Measurements from ENCODE around the gene MED8.

The MED8 gene

GRCh38 chr1:43360616-43361015 is 29.0 kb downstream of the MED8 start:
- TF ChIP-seq EZH2 (IDR thresholded peaks at IDR 0.05; ENCODE audit: borderline replicate concordance, low read length) = no peak
- TF ChIP-seq, protein P1, sequence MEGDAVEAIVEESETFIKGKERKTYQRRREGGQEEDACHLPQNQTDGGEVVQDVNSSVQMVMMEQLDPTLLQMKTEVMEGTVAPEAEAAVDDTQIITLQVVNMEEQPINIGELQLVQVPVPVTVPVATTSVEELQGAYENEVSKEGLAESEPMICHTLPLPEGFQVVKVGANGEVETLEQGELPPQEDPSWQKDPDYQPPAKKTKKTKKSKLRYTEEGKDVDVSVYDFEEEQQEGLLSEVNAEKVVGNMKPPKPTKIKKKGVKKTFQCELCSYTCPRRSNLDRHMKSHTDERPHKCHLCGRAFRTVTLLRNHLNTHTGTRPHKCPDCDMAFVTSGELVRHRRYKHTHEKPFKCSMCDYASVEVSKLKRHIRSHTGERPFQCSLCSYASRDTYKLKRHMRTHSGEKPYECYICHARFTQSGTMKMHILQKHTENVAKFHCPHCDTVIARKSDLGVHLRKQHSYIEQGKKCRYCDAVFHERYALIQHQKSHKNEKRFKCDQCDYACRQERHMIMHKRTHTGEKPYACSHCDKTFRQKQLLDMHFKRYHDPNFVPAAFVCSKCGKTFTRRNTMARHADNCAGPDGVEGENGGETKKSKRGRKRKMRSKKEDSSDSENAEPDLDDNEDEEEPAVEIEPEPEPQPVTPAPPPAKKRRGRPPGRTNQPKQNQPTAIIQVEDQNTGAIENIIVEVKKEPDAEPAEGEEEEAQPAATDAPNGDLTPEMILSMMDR (IDR thresholded peaks at IDR 0.05; ENCODE audit: low read length) = no peak
- Histone ChIP-seq H3K27me3 (ENCODE audit: insufficient read depth, low read length) (no peaks in the 10 kb centered on the region), H3K27ac (ENCODE audit: low read depth, low read length, poor library complexity, severe bottlenecking) (peak overlapping the region; percentile 71), H3K9ac (ENCODE audit: low read length) (peak overlapping the region; percentile 90; the same call in 1 of the 2 replicates), H3F3A (ENCODE audit: insufficient read depth, low read length) (peaks cover 4% of the 10 kb centered on the region; the same call in 1 of the 2 replicates), H3K9me2 (ENCODE audit: low read depth, low read length) (no peaks in the 10 kb centered on the region), H3K4me3 (ENCODE audit: low read depth, low read length, poor library complexity, severe bottlenecking) (peak overlapping the region; percentile 84), H4K20me1 (ENCODE audit: insufficient read depth, low read length) (no peaks in the 10 kb centered on the region), H2AFZ (ENCODE audit: low read length) (no peak overlapping the region), H3K79me2 (ENCODE audit: insufficient read depth, low read length) (peaks cover 9% of the 10 kb centered on the region), H3K36me3 (ENCODE audit: insufficient read depth, low read length) (peaks cover 66% of the 10 kb centered on the region), H3K4me1 (ENCODE audit: insufficient read depth, low read length, severe bottlenecking) (peaks cover 32% of the 10 kb centered on the region), H3K4me2 (ENCODE audit: low read length) (peak overlapping the region; percentile 91), H3K9me3 (ENCODE audit: low read length) (no peaks in the 10 kb centered on the region)

DNA sequence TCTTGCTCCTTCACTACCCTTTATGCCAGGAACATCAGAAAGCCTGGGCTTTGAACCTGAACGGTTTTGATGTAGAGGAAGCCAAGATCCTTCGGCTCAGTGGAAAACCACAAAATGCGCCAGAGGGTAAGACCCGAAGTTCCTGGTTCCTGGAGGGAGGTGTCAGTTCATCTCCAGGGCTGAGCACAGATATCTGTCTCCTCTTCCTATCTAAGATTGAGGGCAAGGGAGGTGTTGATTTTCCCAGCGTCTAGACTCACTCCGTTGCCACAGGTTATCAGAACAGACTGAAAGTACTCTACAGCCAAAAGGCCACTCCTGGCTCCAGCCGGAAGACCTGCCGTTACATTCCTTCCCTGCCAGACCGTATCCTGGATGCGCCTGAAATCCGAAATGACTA is 29.9 kb downstream of the MED8 start:
- Histone ChIP-seq H3F3A (ENCODE audit: insufficient read depth, low read length) (peaks cover 4% of the 10 kb centered on the region; the same call in 1 of the 2 replicates), H3K27ac (ENCODE audit: low read depth, low read length, poor library complexity, severe bottlenecking) (peak overlapping the region; percentile 71)

GRCh38 chr1:43358746-43359693 is 30.6 kb downstream of the MED8 start, which contains the start of gene CDC20:
Gene CDC20, plus strand, starts transcription at chr1:43358981. Its CDS starts 235 bp downstream, at chr1:43359216.
- Histone ChIP-seq H3K9ac (ENCODE audit: low read length) (peak within 1 kb of the TSS; percentile 90), H3K4me1 (ENCODE audit: insufficient read depth, low read length, severe bottlenecking) (peaks cover 31% of the 10 kb centered on the region), H3K4me2 (ENCODE audit: low read length) (peak within 1 kb of the TSS; percentile 91), H3K79me2 (ENCODE audit: insufficient read depth, low read length) (peaks cover 9% of the 10 kb centered on the region), H3F3A (ENCODE audit: insufficient read depth, low read length) (peaks cover 4% of the 10 kb centered on the region; the same call in 1 of the 2 replicates), H3K27me3 (ENCODE audit: insufficient read depth, low read length) (no peaks in the 10 kb centered on the region), H3K36me3 (ENCODE audit: insufficient read depth, low read length) (peaks cover 51% of the 10 kb centered on the region), H3K4me3 (ENCODE audit: low read depth, low read length, poor library complexity, severe bottlenecking) (peak within 1 kb of the TSS; percentile 84), H3K27ac (ENCODE audit: low read depth, low read length, poor library complexity, severe bottlenecking) (peak within 1 kb of the TSS; percentile 71), H3K9me3 (ENCODE audit: low read length) (no peaks in the 10 kb centered on the region), H3K9me2 (ENCODE audit: low read depth, low read length) (no peaks in the 10 kb centered on the region), H4K20me1 (ENCODE audit: insufficient read depth, low read length) (no peaks in the 10 kb centered on the region), H2AFZ (ENCODE audit: low read length) (no peak within 1 kb of the TSS)
- TF ChIP-seq, protein P1 (IDR thresholded peaks at IDR 0.05; ENCODE audit: low read length) = no peak
- no peak for TF ChIP-seq EZH2 (IDR thresholded peaks at IDR 0.05; ENCODE audit: borderline replicate concordance, low read length)

More for the DNA sequence above, 29.9 kb downstream of the MED8 start:
- TF ChIP-seq, protein P1 (IDR thresholded peaks at IDR 0.05; ENCODE audit: low read length) = no peak
- TF ChIP-seq EZH2 (IDR thresholded peaks at IDR 0.05; ENCODE audit: borderline replicate concordance, low read length) = no peak
- Histone ChIP-seq H3K36me3 (ENCODE audit: insufficient read depth, low read length) (peaks cover 57% of the 10 kb centered on the region), H3K4me1 (ENCODE audit: insufficient read depth, low read length, severe bottlenecking) (peaks cover 31% of the 10 kb centered on the region), H2AFZ (ENCODE audit: low read length) (no peak overlapping the region), H3K9ac (ENCODE audit: low read length) (peak overlapping the region; percentile 90), H3K9me3 (ENCODE audit: low read length) (no peaks in the 10 kb centered on the region), H3K4me3 (ENCODE audit: low read depth, low read length, poor library complexity, severe bottlenecking) (peak overlapping the region; percentile 84), H4K20me1 (ENCODE audit: insufficient read depth, low read length) (no peaks in the 10 kb centered on the region), H3K9me2 (ENCODE audit: low read depth, low read length) (no peaks in the 10 kb centered on the region), H3K4me2 (ENCODE audit: low read length) (peak overlapping the region; percentile 91), H3K79me2 (ENCODE audit: insufficient read depth, low read length) (peaks cover 9% of the 10 kb centered on the region), H3K27me3 (ENCODE audit: insufficient read depth, low read length) (no peaks in the 10 kb centered on the region)

Measured in OCI-LY1 (cell line).